GM19468 (cell line): ENCODE measurements around the gene SFSWAP.
"Not testable (repeated sequence)": the region's sequence is repeated elsewhere in the genome, so short reads cannot be mapped to it uniquely, and the experiment has no call there.

ENCODE experiments used
- ATAC-seq: cut with Tn5 transposase; IDR thresholded peaks from one replicate; pipeline ENCODE4 v1.9.1; 2021; ENCODE audit warnings: mild to moderate bottlenecking, moderate library complexity, moderate number of reproducible peaks; ENCODE audit not compliant: unreplicated experiment; ENCODE audit errors: extremely low read depth

Gene SFSWAP

DNA sequence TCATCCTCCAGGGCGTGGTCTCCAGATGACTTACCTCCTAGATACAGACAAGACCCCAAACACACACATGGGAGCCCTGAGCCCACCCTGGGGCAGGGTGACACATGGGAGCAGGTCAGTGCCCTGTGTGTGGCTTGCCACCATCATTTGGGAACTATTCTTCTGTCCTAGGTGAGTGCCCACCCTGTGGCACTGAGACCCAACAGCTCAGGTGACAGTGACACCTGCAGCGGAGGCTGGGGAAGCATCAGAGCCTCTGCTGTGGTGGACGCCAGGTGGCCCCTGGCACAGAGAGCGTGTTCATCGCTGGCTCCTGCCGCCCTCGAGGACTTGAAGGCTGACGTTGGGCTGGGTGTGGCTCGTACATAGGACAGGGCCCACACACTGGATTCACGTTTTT, 23.0 kb downstream of the SFSWAP start:
- ATAC-seq = no peak

- ATAC-seq = no peak
These were observed 23.7 kb downstream of the SFSWAP start for GRCh38 chr12:131734336-131735152.

GRCh38 chr12:131735153-131735456, 24.2 kb downstream of the SFSWAP start:
- no peak for ATAC-seq

DNA sequence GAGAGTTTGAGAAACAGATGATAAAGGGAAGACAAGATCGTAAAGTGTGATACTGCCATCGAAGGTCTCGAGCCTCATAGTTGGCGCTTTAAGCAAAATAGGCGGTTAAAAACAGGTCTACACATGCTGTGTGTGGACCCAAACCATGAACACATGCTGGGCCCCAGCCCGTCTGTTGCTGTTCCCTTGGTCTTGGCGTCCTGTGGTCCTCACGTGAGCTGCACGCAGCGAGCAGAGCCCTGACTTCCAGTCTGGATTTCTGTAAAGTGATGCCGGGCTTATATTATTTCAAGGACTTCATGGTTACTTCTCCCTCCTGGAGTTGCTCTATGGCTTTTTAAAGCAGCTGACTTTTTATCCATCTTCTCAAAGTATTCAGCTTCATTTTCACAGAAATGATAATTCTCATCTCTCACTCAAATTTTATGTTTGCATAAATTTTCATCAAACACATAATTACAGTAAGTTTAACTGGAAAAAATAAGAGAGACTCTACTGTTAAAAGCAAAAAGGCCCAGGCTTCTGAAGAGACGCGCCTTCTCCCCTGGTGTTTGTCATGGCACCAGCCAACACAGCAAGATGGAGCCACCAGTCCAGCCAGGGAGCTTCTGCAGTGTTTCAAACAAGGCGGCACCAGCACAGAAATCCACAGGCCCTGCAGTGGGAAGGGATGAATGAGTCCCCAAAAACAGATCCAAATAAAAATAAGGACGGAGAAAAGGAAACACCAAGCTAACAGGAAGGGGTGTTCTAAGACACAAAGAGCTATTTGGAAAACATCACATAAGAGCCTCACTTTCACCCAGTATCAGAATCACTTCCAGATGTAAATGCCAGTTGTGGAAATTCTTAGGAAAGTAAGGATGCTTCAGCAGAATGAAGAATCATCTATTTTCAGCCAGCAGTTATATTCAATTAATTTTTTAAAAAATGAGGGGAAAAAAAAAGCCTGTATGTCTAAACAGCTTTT, 24.9 kb downstream of the SFSWAP start:
- no peak for ATAC-seq

DNA sequence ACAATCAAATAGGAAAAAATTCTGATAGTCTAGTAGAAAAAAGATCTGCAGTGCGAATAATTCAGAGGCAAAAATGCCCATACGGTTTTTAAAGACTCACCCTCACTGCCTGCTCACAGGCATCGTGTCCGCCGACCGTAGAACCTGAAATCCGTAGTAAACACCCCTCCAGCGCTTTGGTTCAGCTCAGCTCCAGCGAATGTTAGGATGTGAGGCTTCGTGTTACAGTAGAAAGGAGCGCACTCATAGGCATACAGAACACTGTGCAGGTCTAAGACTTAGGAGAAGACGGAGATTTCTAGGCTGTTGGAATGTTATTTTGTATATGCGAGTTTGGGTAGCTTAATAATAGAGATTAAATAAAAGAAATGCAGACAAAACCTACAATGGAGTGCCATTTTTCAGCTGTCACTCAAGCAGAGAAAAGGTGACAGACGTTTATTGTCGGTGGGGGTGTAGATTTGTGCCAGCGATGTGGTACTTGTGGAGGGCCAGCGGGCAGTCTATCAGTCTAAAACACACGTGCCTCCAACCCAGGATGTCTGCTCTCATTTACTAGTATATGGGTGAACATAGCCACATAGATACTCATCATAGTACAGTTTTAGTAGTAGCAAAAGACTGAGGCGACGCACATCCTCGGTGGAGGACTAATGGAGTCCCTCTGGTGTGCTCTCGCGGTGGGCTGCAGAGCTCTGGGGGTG, 25.7 kb downstream of the SFSWAP start:
- ATAC-seq = no peak

DNA sequence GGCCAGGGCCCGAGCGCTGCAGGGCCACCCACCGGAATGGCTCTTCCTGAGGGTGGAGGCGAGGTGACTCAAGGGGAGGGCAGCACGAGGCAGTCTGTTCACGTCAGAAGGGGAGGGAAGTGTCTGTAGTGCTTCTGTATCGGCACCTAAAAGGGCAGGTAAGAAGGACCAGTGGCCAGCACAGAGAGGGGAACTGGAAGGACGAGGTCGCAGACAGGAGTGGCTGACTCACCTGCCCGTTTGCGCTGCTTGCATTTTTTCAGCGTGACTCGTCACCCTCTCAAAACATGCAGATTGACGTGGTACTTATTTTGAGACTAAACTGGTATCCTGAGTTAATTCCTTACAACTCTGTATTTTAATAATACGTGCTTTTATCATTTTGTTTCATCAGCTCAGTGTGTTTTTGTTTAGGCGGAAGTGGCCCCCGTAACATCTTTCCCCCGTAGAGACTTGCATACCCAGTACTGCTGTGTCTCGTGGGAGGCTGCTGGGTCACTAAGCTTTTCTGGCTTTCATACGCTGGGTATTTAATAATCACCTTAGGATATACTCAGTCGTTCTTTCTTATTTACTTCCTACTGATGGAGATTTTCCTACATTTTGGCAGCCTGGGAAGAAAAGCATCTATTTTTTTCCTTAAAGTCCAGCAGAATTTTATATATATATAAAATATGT, 26.4 kb downstream of the SFSWAP start:
- ATAC-seq = no peak

- ATAC-seq = no peak
These were observed 27.3 kb downstream of the SFSWAP start for GRCh38 chr12:131738196-131738595.

DNA sequence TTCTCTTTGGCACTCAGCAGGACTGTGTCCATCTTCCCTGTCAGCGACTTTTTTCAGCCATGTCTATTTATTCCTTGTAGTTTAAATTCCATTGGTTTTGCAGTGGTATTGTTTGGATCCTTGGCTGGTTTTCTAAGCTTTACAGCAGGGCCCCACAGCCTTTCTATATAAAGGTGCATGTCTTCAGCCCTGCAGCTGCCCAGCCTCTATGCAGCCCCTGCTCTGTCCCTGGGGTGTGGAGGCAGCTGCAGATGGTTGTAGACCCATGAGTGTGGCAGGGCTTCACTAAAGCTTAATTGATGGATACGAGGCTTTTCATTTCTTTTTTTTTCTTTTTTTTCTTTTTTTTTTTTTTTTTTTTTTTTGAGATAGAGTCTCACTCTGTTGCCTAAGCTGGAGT, 29.7 kb downstream of the SFSWAP start:
- ATAC-seq = no peak

DNA sequence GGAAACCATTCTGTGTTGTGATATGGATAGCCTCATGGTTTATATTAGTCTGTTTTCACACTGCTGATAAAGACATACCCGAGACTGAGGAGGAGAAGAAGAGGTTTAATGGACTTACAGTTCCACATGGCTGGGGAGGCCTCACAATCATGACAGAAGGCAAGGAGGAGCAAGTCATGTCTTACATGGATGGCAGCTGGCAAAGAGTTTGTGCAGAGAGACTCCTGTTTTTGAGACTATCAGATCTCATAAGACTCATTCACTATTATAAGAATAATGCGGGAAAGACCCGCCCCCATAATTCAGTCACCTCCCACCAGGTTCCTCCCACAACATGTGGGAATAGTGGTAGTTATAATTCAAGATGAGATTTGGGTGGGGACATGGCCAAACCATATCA, 31.9 kb downstream of the SFSWAP start:
- ATAC-seq = not testable (repeated sequence)

GRCh38 chr12:131743410-131743809, 32.5 kb downstream of the SFSWAP start:
- ATAC-seq = not testable (repeated sequence)

DNA sequence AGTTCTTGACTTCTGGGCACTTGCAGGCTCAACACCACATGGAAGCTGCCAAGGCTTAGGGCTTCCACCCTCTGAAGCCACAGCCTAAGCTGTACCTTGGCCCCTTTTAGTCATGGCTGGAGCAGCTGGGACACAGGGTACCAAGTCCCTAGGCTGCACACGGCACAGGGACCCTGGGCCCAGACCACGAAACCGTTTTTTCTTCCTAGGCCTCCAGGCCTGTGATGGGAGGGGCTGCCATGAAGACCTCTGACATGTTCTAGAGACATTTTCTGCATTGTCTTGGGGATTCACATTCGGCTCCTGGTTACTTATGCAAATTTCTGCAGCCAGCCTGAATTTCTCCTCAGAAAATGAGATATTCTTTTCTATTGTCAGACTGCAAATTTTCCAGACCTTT, 33.0 kb downstream of the SFSWAP start:
- not testable (repeated sequence) for ATAC-seq

DNA sequence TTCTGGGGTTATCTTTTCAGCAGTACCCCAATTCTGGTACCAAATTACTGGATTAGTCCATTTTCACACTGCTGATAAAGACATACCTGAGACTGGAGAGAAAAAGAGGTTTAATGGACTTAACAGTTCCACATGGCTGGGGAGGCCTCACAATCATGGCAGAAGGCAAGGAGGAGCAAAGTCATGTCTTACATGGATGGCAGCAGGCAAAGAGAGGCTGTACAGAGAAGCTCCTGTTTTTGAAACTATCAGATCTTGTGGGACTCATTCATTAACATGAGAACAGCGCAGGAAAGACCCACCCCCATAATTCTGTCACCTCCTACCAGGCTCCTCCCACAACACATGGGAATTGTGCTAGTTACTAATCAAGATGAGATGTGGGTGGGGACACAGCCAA, 33.8 kb downstream of the SFSWAP start:
- not testable (repeated sequence) for ATAC-seq

- no peak for ATAC-seq
These were observed 34.8 kb downstream of the SFSWAP start for GRCh38 chr12:131745706-131746105.

DNA sequence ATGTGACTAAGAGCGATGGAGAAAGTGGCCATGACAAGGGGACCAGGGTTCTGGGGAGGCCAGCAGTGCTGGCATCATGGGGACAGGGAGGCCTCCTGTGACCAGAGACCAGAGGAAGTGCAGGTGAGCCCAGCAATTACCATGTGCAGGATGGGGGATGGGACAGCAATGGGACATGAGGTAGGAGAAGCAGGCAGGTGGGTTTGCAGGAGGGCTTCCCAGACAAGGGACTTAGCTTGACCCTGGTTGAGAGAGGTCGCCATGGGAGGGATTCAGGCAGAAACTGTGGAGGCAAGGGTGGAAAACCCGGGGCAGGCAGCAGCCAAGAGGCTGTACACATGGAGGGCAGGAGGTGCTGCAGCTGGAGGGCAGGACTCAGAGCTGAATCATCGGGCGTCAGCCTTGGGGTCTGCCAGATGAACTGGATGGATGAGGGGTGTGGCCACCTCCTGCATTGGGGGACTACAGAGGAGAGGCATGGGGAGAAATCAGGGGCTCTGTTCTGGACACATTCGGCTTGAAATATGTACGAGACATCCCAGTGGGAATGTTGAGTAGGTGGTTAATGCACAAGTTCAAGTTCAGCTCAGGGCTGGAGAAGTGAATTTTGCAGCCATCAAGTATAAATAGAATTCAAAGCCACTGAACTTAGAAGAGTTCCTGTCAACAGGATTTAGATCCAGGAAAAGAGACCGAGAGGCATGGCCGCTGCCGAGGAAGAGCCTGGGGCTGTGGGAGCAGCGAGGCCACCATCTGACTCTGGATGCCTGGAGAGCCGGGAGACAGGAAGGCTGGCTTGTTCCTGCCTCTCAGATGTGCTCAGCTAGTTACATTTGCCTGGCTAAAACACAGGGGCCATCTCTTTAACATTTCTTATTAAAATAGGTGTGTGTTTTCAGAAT, 36.6 kb downstream of the SFSWAP start:
- ATAC-seq = no peak

GRCh38 chr12:131749618-131750315, 38.9 kb downstream of the SFSWAP start:
- no peak for ATAC-seq

- no peak for ATAC-seq
These were observed 40.4 kb downstream of the SFSWAP start for GRCh38 chr12:131751335-131751734.

GRCh38 chr12:131752451-131752850, 41.6 kb downstream of the SFSWAP start:
- ATAC-seq = no peak

DNA sequence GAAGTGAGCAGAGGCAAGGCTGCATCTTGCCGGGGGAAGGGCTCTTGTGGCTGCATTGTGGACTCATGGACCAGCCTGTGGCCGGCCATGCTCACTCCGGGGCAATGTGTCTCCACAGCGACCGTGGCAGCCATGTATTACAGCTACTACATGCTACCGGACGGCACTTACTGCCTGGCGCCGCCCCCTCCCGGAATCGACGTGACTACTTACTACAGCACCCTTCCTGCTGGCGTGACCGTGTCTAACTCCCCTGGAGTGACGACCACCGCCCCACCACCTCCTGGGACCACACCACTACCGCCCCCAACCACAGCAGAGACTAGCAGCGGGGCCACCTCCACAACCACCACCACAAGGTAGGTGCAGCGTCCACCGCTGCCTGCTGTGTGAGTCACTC, 42.1 kb downstream of the SFSWAP start:
- ATAC-seq = no peak

- ATAC-seq = no peak
These were observed 42.9 kb downstream of the SFSWAP start for GRCh38 chr12:131753757-131754156.
